Choroid plexus epithelial cell (primary cell): ENCODE measurements around the gene FGF7.
"Not testable (repeated sequence)": the region's sequence is repeated elsewhere in the genome, so short reads cannot be mapped to it uniquely, and the experiment has no call there.

Source experiments
- DNase-seq: peaks from one replicate; pipeline ENCODE4 v3.0.0-alpha.2; 2010; ENCODE audit warnings: low read depth
- H3K4me3 ChIP-seq: 2 replicates; pipeline ENCODE4 v1.5.1; 2011; ENCODE audit warnings: low read depth, mild to moderate bottlenecking, control low read depth, low read length, moderate library complexity
- CTCF ChIP-seq: conservative IDR thresholded peaks from 2 replicates; pipeline ENCODE4 v1.5.1; 2011; ENCODE audit warnings: low read depth, mild to moderate bottlenecking, control low read depth, inconsistent platforms, low read length, moderate library complexity

The FGF7 gene

GRCh38 chr15:49471733-49472132, 48.7 kb downstream of the FGF7 start:
- H3K4me3 ChIP-seq = no peak overlapping the region
- DNase-seq = no peak
- TF ChIP-seq CTCF = no peak

GRCh38 chr15:49472338-49472737, 49.3 kb downstream of the FGF7 start:
- no peak overlapping the region for H3K4me3 ChIP-seq
- DNase-seq = no peak
- no peak for TF ChIP-seq CTCF

GRCh38 chr15:49473031-49473430, 50.0 kb downstream of the FGF7 start:
- no peak for TF ChIP-seq CTCF
- H3K4me3 ChIP-seq = no peak overlapping the region
- DNase-seq = no peak

- DNase-seq = not testable (repeated sequence)
Measured at GRCh38 chr15:49478021-49478420, 55.0 kb downstream of the FGF7 start.

GRCh38 chr15:49478982-49479381, 55.9 kb downstream of the FGF7 start:
- H3K4me3 ChIP-seq, DNase-seq: not testable (repeated sequence)

More at GRCh38 chr15:49478021-49478420, 55.0 kb downstream of the FGF7 start:
- H3K4me3 ChIP-seq = not testable (repeated sequence)

GRCh38 chr15:49485401-49485800, 62.4 kb downstream of the FGF7 start:
- not testable (repeated sequence) for H3K4me3 ChIP-seq
- peak; percentile 12 for DNase-seq

GRCh38 chr15:49490966-49491365, 67.9 kb downstream of the FGF7 start:
- H3K4me3 ChIP-seq = no peak overlapping the region
- TF ChIP-seq CTCF = no peak
- peak; percentile 28 for DNase-seq

- no peak overlapping the region for H3K4me3 ChIP-seq
- no peak for TF ChIP-seq CTCF
- DNase-seq = no peak
Measured at GRCh38 chr15:49492151-49492550, 69.1 kb downstream of the FGF7 start.

- no peak for TF ChIP-seq CTCF
- no peak overlapping the region for H3K4me3 ChIP-seq
- peak; percentile 82 for DNase-seq
Measured at GRCh38 chr15:49492830-49493229, 69.8 kb downstream of the FGF7 start.
